Stimulated activated CD4-positive, alpha-beta T cell treated with anti-CD3 and anti-CD28 coated beads, Interleukin-15, amount 100 ng/mL, for 24 hours (primary cell): ENCODE results near the gene SULT1C3.
"Not testable (repeated sequence)": the region's sequence is repeated elsewhere in the genome, so short reads cannot be mapped to it uniquely, and the experiment has no call there.

Source experiments
- DNase-seq: peaks from one replicate; pipeline ENCODE4 v3.0.0-alpha.2; 2020

SULT1C3 gene

DNA sequence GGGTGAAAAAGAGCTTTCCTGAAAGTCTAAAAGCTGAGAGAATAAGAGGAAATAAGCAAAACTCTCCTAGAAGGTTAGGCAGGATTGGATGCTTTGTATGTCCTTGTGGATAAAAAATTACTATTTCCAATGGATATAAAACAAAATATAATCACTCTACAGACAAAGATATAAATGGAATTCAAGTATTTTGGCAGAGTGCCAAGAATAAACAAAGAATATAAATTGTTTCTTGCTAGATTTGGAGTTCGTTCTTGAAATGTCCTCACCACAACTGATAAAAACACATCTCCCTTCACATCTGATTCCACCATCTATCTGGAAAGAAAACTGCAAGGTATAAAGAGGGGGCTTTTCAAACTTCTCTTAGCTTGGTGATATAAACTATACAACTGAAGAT lies 13.3 kb downstream of the SULT1C3 start:
- no peak for DNase-seq

DNA sequence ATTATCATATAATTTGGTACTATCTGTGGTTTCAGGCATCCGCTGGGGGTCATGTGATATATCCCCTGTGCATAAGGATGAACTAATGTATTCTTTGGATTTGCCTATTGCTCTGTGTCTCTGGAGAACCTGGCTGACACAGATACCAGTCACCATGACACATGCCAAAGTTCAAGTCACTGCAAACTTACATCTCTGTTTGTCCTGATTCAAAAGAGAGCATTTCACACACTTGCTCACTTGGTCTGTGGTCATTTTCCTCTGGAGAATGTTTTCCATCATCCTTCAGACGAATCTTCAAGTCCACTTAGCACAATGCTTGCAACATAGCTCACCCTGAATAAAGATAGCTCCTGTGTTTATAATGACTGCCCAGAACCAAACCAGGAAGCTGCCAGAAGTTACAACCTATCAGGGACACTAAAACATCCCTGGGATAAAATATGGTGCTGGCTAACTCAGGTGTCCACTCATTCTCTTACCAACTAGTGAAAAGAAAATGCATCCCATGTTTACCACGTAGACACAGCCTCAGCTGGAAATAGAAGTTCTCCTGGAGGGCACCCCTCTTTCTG lies 18.1 kb downstream of the SULT1C3 start:
- no peak for DNase-seq

DNA sequence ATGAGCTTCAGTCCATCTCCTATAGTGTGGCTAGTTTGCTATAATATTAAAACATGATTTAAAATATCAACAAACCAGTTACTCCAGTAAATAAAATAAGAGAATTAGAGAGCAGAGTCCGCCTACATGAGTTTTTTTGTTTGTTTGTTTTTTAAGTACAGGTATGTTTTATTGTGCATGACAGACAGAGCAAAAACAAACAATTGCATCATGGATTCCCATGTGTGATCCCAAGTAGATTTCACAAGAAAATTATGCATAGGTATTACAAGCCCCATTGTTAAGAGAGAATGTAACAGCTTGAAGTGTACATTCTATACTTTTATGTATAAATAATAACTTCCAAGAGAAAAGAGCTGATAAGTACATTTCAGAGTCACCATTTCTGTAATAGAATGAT lies 21.0 kb downstream of the SULT1C3 start:
- DNase-seq = no peak

DNA sequence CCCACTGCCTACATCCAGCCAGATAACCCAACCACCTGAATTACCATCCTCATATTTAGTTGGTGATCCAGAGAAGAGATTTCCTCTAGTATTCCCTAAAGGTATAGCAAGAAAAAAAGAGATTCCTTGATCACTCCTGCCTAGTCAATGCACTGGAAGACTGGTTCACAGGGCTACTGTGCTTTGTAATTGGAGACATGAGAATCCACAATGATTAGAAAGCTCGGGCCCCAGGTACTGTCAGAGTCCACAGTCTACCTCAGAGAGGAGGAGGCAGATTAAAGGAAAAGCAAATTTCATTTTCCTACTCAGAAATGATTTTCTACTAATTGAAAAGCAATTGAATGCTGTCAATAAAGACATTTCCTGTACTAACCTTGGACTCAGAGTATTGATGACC lies 22.3 kb downstream of the SULT1C3 start:
- no peak for DNase-seq

DNA sequence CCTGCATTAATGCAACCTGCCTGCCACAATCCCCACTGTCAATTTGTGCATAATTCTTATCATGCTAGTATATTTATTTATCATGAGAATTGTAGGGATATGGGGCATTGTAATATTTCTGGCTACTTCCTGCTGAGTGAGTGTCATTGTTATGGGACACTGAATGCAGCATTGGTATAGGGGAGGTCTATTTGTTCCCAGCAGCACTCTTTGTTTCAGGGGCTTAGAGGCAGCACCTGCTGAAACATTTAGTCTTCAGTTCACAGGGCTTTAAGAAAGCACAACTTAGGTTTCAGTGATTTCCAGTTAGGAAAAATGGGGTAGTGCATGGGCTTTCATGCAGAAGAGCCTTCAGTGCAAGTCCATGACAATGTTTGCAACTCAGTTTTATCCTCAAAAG lies 23.6 kb downstream of the SULT1C3 start:
- no peak for DNase-seq

DNA sequence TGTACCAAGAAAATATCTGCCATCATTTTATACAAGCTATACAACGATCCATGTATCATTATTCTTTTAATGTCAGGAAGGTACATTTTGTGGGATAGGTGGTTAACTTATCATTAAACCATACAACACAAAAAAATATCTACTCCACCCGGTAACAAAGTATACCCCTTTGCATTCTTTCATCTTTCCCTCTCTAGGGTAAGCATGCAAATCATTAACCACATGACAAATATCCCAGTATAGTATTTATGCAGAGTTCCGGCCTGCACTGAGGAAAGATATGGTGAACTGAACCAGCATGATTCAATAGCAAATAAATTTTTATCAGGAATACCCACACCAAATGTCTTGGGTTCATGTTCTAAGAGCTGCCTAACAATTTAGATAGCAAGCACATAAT lies 26.4 kb downstream of the SULT1C3 start:
- DNase-seq = no peak

DNA sequence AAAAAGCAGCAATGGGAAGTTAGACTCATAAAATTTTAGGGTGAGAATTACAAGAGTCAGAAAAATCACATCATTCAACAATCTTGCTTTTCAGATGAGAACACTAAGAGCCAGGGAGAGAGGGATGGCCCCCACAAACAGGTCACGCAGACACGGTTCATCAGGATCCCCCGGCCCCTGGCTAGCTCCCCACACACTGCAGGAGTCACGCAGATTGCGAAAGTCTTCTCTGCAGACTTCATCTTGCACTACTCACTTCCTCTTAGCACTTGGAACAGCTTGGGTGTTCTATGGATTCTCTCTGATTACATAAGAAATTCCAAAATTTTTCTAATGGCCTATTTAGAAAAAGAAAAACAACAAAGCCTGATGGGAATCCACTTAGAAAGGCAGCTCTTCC lies 27.3 kb downstream of the SULT1C3 start:
- no peak for DNase-seq

DNA sequence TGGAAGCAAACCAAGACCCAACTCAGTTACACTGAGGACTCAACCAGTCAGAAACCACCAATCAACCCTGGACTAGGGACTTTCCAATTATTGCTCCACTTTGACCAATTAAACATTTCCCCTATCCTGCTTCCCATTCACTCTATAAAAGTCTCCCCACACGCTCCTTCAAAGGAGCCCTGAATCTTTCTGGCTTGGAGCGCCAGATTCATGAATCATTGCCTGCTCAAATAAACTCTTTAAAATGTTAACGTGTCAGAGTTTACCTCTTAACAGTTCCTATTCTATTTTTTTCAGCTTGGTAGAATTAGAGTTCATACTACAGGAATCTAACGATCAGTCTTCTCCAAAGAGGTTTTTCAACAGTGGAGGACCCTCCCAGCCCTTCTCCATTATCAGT lies 28.2 kb downstream of the SULT1C3 start:
- no peak for DNase-seq

DNA sequence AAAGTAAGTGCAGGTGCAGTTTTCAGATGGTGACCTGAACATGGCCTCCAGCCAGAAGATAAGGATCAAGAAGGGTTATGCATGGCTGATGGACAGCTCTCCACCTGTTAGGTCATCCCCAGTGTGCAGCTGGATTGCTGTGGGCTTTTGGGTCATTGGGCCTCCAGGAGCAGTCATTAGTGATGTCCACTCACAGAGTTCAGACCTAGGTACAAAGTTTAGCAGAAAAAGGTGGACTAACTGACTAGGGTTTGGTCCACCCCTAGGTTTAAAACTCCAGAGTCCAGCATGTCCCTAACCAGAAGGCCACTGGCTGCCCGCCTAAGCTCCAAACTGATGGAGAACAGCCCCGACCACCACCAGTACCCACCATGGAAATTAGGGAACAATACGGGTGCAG lies 30.6 kb downstream of the SULT1C3 start:
- DNase-seq = no peak

DNA sequence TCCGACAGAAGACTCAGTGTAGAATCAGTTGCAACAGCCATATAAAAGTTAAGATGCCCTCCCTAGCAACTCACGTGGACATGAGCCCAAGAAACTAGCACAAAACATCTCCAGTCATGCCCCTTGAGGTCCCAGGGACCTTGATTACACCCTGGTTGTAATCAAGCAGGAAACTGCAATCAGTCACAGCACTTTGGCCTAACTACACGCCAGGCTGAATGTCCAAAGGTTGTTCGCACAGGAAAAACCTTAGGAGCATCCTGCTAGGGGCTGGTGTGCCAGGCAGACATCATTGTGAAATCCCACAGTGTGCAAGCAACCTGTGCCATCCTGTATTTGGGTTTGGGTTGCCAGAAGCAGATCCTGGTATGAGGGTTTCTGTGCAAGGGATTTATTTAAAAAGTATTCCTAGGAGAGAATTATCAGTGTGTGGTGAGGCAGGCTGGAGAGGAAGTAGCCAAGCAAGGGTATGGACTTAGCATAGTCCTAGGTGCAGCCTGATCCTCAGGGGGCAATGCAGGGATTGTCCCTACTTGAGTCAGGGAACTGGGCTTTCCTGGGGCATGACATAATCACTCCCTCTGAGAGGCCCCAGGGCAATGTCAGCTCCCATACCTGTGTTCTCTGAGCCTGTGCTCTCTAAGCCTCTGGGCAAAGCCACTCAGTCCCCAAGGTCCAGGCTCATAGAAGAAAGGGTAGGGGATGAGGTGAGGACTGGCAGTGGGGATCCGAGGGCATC lies 31.2 kb downstream of the SULT1C3 start:
- DNase-seq = no peak

DNA sequence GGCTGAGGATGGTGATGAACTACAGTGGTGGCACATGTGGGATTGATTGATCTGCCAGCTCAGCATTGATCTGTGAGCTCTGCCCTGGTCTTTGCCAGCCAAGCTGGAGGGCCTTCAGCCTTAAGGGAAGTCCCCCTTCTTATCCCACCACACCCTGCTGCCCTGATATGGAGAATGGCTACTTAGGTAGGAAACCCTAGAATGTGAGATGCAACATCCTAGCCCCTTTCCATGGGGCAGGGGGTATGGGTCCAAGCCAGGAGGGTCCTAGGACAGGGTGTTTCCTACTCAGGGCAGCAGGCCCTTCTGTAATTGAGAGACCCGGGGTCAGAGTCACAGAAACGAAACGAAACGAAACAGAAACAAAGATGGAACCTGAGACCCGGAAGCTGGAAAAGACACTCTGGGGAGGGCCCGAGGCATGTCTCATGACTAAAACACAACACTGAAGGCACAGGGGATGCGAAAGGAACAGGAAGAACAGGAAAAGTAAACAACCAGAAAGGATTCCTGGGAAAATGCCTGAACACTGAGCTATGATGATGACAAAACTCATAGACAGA lies 32.0 kb downstream of the SULT1C3 start:
- no peak for DNase-seq

DNA sequence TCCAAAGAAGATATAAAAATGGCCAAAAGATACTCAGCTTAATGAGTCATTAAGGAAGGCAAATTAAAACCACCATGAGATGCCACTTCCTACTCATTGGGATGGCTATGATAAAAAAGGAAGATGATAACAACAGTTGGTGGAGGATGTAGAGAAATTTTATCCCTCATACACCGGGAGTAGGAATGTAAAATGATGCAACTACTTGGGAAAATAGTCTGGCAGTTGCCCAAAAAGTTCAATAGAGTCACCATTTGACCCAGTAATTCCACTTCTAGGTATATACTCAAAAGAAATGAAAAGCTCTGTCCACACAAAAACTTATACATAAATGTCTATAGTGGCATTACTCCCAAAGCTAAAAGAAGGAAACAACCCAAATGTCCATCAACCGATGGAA lies 38.9 kb downstream of the SULT1C3 start:
- no peak for DNase-seq

DNA sequence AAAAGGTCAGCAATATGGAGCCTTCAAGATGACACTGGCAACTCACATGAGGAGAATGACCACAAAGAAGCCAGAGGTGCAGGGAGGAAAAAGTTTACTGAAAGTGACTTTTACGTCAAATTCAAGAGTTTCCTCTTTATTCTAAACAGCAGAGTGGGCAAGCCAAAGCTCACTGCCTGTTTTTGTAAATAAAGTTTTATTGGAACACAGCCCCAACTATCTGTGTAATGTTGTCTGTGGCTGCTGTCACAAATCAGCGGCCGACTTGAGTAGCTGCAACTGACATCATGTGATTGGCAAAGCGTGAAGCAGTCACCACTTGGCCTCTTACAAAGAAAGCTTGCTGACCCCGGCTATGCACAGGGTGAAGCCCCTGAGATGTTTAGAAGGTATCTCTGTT lies 39.7 kb downstream of the SULT1C3 start:
- DNase-seq = no peak

DNA sequence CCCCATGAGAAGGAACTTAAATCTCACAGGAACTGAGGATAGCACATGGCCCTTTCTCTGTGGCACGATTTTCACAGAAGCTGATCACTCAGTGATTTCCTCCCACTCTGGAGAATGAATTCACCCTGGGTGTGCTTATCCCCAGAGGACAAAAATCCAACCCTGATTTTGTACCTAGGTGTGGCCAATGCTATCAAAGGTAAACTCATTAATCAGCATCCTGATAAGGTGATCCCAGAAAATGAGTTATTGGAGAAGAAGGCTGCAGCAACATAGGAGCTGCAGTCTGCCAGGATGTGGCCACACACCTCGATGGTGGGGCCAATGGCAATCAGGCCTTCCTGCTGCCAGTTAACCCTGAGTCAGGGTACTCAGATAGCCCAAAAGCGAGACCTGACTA lies 40.7 kb downstream of the SULT1C3 start:
- no peak for DNase-seq

DNA sequence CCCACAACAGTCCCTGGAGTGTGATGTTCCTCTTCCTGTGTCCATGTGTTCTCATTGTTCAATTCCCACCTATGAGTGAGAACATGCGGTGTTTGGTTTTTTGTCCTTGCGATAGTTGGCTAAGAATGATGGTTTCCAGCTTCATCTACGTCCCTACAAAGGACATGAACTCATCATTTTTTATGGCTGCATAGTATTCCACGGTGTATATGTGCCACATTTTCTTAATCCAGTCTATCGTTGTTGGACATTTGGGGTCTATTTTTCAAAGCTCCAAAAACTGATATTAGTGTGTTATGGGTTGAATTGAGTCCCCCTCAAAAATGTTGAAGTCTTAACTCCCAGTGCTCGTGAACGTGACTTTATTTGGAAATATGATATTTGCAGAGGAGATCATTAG lies 44.8 kb downstream of the SULT1C3 start:
- not testable (repeated sequence) for DNase-seq

DNA sequence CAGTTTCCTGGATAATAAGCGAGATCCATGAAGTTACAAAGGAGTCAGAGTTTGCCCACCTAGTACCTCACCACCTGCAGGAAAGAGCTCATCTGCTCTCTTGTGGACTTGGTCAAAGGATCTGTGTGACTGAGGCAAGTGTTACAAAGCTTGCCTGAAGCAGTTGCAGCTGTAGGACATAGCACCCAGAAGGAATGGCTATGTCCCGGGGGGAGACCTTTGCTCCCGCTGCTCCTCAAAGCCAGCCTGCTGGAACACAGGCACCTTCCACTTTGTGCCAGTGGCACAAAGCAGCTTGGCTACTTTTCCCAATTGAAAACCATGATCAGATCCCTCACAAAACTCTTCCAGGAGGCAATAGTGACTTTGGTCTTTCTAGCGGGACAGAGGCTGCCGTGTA lies 45.8 kb downstream of the SULT1C3 start:
- no peak for DNase-seq

DNA sequence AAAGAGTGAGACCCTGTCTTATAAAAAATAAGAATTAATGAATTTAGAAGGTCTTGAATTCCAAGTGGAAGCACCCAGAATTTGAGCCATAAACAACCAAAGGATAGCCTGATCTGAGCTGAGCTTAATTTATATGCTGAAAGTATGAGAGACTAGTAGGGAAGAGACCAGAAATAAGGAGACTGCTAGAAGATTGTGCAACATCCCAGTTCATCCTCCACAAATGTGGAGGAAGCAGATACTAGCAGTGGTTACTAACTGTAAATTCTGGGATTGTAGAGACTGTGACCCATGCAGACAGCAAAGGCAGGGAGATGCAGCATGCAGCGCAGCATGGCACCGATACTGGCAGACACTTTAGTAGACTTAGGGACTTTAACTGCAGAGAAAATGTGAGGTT lies 47.4 kb downstream of the SULT1C3 start:
- no peak for DNase-seq

DNA sequence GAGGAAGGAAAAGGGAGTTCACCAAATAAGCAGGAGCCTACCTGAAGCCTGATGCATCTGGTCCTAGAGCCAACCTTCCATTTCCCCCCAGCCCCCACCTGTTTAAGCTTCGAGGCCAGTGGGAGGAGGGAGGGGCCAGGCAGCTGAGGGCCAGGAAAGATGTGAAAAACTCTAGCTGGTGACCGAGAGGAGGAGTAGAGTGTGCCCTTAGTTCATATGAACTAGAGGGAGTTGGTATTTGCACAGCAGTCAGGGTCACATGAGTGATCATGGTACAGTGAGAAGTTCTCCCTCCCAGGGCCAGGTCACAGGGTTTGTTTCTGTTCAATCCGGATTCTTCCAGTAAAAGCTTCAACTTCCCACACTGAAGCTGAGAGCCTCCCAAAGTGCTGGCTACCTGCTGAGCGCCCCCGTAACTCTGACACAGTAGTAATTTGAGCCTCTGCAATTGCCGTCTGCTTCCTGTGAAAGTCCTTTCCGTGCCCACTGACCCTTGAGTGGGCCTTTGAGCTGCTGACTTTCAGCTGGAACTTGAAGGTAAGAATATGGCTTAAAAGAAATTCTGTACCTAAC lies 48.9 kb downstream of the SULT1C3 start, which contains the start of gene SULT1C2:
Gene SULT1C2 (plus strand): TSS at position 362 of the 573 bp plus-strand sequence. CDS start 4,773 bp downstream, outside the sequence.
- DNase-seq = no peak

DNA sequence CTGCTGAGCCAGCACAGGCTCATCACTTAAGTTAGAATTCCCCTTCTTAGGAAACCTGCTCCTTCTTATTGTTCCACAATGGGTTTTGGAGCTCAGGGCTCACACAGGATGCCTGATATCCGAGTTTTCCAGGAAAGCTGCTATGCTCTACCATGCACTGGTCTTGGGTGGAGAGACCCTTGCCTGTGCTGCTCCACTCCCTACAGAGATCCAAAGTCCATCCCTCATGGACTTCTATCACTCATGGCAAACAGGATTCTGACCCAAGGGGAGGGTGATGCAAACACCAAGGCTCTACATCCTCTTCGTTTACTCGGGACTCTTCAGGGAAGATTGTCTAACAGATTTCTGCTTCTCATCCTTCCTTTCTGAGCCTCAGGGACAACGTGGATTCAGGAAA lies 54.1 kb downstream of the SULT1C3 start:
- no peak for DNase-seq

DNA sequence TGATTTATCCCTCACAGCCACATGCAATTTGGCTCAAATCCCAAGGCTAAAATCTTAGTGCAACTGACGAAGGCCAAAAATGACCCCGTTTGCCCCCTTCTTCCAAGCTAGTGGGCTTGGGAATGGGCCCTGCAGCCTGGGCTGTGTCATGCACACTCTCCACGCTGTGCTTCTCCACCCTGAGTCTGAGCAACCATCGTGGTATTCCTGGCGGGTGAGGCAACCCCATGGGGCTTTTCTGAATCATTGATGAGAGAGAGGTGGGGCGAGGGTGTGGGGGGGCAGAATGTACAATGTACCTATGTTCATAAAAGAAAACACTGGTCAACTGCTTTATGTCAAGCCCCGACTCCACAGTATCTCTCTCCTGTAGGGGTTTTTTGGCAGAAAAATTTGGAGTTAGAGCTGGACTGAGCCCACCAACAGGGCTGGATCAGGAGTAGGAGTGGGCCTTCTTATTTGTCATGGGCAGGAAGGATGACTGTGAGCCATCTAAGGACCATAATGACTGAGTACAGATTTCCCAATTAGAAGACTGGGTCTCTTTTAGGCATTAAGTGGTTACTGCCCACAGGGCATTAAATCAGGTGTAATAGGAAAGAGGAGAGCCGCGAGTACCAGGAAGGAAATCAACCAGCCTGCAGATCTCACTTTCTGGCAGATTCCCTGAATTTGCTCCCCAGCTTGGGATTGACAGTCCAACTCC lies 57.8 kb downstream of the SULT1C3 start:
- DNase-seq = no peak

DNA sequence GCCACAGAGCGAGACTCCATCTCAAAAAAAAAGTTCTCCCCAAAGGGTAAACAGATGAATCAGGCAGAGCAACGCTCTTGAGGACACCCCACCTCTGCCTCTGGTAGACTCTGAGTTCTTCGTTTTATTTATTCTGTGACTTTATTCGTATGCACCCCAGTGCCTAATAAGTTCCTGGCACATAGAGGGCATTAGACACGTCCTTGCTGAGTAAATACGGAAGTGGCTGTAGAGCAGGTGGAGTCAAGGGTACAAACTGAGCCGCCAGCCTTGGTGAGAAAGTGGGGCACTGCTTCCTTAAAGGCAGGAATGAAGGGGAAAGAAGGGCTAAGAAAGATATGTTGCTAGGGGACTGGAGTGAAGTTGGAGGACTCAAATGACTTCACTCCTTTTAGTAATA lies 61.8 kb downstream of the SULT1C3 start:
- no peak for DNase-seq

DNA sequence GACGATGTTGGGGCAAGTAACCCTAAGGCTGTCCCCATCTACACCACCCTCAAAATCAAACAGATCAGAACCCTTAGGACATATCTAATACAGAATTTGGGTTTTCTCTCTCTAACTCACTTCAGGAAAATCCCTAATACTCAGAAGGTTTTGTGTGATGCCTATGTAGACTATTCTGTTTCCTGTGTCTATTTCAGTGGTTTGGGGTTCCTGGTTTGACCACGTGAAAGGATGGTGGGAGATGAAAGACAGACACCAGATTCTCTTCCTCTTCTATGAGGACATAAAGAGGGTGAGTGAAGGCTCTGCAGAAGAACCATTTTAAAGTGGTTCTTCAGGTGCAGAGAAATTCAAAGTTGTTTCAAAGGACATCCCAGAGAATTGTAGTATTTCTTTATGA lies 65.2 kb downstream of the SULT1C3 start:
- DNase-seq = no peak

DNA sequence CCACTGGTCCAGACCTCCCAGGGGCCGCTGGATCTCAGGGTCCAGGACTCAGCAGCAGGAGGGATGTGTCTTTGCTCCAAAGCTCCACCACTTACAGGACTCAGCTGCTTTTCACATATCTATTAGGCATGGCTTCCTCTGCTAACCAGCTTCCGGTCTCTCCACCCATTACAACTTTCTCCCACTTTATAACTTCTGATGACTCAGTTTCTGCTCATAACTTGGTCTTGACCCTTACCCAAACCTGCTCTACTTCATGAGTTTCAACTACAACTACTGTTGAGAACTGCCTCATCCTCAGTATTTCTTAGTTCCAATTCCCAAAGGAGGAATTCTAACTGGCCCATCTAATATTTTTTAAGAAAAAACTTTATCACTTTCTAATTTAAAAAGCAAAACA lies 66.1 kb downstream of the SULT1C3 start:
- no peak for DNase-seq

DNA sequence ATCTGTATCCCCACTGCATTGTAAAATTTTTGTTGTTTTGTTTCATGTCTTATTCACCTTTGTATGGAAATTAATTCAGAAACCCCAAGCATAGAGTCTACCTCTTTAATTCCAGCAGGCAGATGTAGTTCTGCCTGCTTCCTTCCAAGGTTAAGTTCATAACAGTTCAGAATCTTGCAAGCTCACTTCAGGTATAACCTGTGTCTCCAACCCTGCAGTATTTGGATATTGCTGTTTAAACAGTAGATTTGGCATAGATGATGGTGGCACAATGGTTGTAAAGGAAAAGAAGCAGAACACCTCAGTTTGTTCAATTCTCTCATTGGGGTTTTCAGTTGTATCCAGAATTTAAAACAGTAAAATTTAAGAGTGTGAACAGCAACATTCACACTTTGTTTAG lies 70.1 kb downstream of the SULT1C3 start:
- DNase-seq = no peak
